ENCODE results near the gene RHOBTB3. TPM values are rescaled to one million over a fixed set of nuclear protein-coding genes. Genes with fewer than 3 reads are reported as not detected.
"Not testable (repeated sequence)": the region's sequence is repeated elsewhere in the genome, so short reads cannot be mapped to it uniquely, and the experiment has no call there.

RHOBTB3 gene
- total RNA-seq, 1 donor = 48.7 TPM

GRCh38 chr5:95816776-95817175 is 85.6 kb downstream of the RHOBTB3 start:
- DNase-seq (ENCODE audit: low read depth in 2 of 3, low spot score in 2 of 3) = no peak

- no peak for DNase-seq (ENCODE audit: low read depth in 2 of 3, low spot score in 2 of 3)
Measured at GRCh38 chr5:95817430-95817829, 86.3 kb downstream of the RHOBTB3 start.

- peak in 2 of 3 donors; percentile 63 to 76 for DNase-seq (ENCODE audit: low read depth in 2 of 3, low spot score in 2 of 3)
Measured at GRCh38 chr5:95818181-95819147, 87.3 kb downstream of the RHOBTB3 start.

GRCh38 chr5:95821110-95822021 is 90.2 kb downstream of the RHOBTB3 start:
- no peak for DNase-seq (ENCODE audit: low read depth in 2 of 3, low spot score in 2 of 3)

- peak in 1 of 3 donors; percentile 37 for DNase-seq (ENCODE audit: low read depth in 2 of 3, low spot score in 2 of 3)
Measured at GRCh38 chr5:95822043-95822541, 91.0 kb downstream of the RHOBTB3 start.

- peak in 1 of 3 donors; percentile 62 for DNase-seq (ENCODE audit: low read depth in 2 of 3, low spot score in 2 of 3)
Measured at GRCh38 chr5:95822542-95823181, 91.5 kb downstream of the RHOBTB3 start, which contains the start of gene GLRX. GLRX (minus strand) TSS chr5:95822726; CDS start chr5:95822662, 64 bp downstream.

GRCh38 chr5:95823218-95823737 is 92.1 kb downstream of the RHOBTB3 start:
- DNase-seq (ENCODE audit: low read depth in 2 of 3, low spot score in 2 of 3) = no peak

- DNase-seq (ENCODE audit: low read depth in 2 of 3, low spot score in 2 of 3) = peak in 1 of 3 donors; percentile 53
Measured at GRCh38 chr5:95823738-95824609, 92.8 kb downstream of the RHOBTB3 start.

- DNase-seq (ENCODE audit: low read depth in 2 of 3, low spot score in 2 of 3) = no peak
Measured at GRCh38 chr5:95824747-95825146, 93.6 kb downstream of the RHOBTB3 start.

- no peak for DNase-seq (ENCODE audit: low read depth in 2 of 3, low spot score in 2 of 3)
Measured at GRCh38 chr5:95825495-95825894, 94.4 kb downstream of the RHOBTB3 start.

- no peak for DNase-seq (ENCODE audit: low read depth in 2 of 3, low spot score in 2 of 3)
Measured at GRCh38 chr5:95826949-95827891, 96.1 kb downstream of the RHOBTB3 start.

- DNase-seq (ENCODE audit: low read depth in 2 of 3, low spot score in 2 of 3) = no peak
Measured at GRCh38 chr5:95827892-95828246, 96.7 kb downstream of the RHOBTB3 start.

GRCh38 chr5:95830226-95830625 is 99.1 kb downstream of the RHOBTB3 start:
- no peak for DNase-seq (ENCODE audit: low read depth in 2 of 3, low spot score in 2 of 3)

GRCh38 chr5:95832664-95833063 is 101.5 kb downstream of the RHOBTB3 start:
- no peak for DNase-seq (ENCODE audit: low read depth in 2 of 3, low spot score in 2 of 3)

GRCh38 chr5:95835682-95836385 is 104.7 kb downstream of the RHOBTB3 start:
- DNase-seq (ENCODE audit: low read depth in 2 of 3, low spot score in 2 of 3) = peak in 2 of 3 donors; percentile 60 to 63

GRCh38 chr5:95836544-95836943 is 105.4 kb downstream of the RHOBTB3 start:
- no peak for DNase-seq (ENCODE audit: low read depth in 2 of 3, low spot score in 2 of 3)

- DNase-seq (ENCODE audit: low read depth in 2 of 3, low spot score in 2 of 3) = not testable (repeated sequence)
Measured at GRCh38 chr5:95836971-95837370, 105.8 kb downstream of the RHOBTB3 start.
